G401 (cell line): ENCODE measurements around the gene IL21R. TPM values are rescaled to one million over a fixed set of nuclear protein-coding genes. Genes with fewer than 3 reads are reported as not detected.
"Not testable (repeated sequence)": the region's sequence is repeated elsewhere in the genome, so short reads cannot be mapped to it uniquely, and the experiment has no call there.

ENCODE experiments used
- DNase-seq: peaks from one replicate; pipeline ENCODE4 v3.0.0-alpha.2; 2015; ENCODE audit warnings: low spot score
- in situ Hi-C: cut with HindIII; loops from 2 replicates; pipeline ENCODE4 v1.10.0; 2016; ENCODE audit warnings: low sequenced_read_pairs, mixed read lengths
- total RNA-seq: library from RNA; depleted of rRNA; stranded (reverse); fragments of >200 nt; shearing (Covaris generic); gene quantifications from 2 replicates; pipeline ENCODE4 v1.2.3, GENCODE V29; 2014

IL21R gene
- total RNA-seq, 1 experiment from 2014 or later, result not detected

GRCh38 chr16:27417047-27417671 lies 15.2 kb downstream of the IL21R start:
- DNase-seq, result no peak
- in situ Hi-C loops, result no loop called here

DNA sequence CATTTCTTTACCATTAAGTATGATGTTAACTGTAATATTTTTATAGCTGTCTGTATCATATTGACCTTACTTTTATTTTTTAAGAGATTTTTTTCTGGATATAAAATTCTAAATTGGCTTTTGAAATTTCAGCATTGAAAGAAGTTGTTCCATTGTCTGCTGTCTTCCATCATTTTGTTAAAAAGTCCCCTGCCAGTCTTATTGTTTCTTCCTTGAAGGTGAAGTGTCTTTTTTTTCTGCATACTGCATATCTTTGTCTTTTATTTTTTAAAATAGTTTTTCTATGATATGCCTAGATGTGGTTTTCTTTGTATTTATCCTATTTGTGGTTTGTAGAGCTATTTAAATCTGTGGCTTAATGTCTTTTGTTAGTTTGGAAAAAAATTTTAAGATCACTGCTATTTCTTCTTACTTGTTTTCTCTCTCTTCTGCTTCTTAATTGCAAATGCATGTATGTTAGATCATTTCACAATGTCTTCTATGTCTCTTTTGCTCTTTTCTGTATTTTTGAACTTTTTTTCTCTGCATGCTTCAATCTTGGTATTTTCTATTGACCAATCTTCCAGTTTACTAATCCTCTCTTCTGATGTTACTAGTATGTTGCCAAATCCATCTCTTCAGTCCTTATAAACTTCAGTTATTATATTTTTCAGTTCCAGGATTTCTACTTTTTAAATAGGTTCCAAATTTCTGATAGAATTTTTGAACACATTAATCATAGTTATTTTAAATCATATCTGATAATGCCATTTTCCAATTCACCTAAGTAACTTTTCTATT lies 20.2 kb downstream of the IL21R start:
- in situ Hi-C loops, result no loop called here
- DNase-seq, result no peak

DNA sequence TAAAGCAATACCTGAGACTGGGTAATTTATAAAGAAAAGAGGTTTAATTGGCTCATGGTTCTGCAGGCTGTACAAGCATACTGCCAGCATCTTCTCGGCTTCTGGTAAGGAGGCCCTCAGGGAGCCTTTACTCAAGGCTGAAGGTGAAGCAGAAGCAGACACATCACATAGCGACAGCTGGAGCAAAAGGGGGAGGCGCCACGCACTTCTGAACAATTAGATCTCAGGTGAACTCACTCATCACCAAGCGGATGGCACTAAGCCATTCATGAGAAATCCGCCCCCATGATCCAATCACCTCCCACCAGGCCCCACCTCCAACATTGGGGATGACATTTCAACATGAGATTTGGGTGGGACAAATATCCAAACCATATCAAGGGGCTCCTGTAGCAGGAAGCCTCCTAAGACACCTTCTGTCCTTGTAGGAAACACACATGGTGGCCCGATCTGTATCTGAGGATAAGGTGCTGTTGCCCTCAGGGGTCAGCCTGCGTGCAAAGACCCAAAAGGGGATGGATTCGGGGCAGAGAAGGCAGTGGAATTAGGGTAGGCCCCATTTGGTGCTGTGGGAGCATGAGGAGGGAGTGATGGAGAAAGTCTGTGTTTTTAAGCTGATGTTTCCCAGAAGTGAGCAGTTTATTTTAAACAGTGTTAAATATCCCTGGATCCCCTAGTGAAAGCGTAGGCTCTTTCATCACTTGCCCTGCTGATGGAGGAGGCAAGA lies 23.0 kb downstream of the IL21R start:
- no peak for DNase-seq
- in situ Hi-C loops, result no loop called here

- in situ Hi-C loops, result no loop called here
- DNase-seq, result no peak
Measured at GRCh38 chr16:27425961-27426360, 24.0 kb downstream of the IL21R start.

DNA sequence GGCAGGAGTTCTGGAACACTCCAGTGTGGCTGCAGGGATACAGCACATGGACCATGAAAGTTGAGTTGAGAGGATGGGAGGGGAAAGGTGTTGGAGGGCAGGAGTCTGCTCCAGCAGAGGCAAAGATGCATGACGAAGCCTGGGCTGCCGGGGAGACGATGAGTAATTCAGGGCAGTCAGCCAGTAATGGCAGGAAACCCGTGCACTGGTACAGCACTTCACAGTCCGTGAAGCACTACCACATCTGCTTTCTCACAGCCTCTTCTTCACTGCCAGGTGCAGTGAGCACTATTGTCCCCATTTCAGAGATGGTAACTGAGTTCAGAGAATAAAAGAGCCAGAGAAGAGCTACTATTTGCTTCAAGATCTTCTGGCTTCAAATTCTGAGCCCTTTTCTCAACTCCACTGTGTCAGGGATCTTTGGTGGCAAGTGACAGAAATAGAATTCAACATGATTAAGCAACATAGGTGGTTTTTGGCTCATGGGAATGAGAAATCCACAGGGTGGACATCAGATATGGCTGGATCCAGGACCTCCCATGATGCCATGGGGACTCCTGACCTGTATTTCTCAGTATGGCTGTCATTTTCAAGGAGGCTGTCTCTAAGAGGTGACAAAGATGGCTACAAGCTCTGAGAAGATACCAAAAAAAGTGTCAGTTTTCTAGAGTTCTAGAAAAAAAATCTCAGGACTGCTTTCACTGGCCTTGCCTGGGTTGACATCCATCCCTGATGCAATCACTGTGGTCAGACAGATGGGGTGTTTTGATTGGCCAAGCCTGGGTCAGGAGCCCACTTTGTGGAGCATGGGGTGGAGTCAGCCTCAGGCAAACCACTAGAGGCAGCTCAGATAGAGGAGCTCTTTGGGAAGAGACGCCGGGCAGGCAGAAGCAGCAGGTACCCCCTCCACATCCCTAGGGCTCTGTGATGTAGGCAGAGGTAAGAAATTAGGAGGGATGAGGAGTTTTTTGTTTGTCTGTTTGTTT lies 24.7 kb downstream of the IL21R start:
- DNase-seq, result no peak
- in situ Hi-C loops, result no loop called here

GRCh38 chr16:27427538-27427937 lies 25.6 kb downstream of the IL21R start:
- in situ Hi-C loops, result no loop called here
- DNase-seq, result no peak

DNA sequence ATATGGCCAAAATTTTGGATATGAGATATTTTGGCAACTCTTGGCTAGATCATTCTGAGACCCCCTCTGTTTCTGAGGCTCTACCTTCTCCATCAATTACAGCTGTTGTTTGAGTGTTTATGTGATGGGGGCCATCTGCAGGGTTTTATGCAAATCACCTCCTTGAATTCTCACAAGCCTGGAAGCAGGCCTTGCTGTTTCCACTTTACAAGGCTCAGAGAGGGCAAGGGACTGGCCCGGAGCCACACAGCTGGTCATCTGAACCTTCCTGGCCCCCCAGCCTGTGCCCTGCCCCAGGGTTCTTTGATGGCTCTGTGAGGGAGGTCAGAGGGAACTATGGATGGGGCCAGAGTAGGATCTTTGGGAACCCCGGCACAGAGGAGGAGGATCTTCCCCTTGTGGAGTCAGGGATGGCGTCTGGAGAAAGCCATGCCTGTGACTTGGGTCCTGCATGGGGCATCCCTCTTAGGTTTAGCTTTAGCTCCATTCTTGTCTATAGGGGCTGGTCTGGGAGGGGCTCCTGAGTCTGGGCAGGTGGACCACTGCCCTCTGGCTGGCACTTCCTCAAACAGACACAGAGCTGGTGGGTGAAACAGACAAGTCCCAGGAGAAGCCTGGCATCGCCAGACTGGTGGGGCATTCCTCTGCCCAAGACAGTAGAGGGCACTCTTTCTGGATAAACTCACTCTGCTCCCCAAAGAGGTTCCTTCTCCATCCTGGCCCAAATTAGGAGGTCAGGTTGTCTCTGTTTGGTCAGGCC lies 26.2 kb downstream of the IL21R start:
- DNase-seq, result no peak
- in situ Hi-C loops, result no loop called here

GRCh38 chr16:27429330-27429871 lies 27.4 kb downstream of the IL21R start:
- DNase-seq, result no peak
- in situ Hi-C loops, result no loop called here

GRCh38 chr16:27429981-27430441 lies 28.0 kb downstream of the IL21R start:
- DNase-seq, result no peak
- in situ Hi-C loops, result no loop called here

GRCh38 chr16:27430512-27430911 lies 28.5 kb downstream of the IL21R start:
- DNase-seq, result no peak

DNA sequence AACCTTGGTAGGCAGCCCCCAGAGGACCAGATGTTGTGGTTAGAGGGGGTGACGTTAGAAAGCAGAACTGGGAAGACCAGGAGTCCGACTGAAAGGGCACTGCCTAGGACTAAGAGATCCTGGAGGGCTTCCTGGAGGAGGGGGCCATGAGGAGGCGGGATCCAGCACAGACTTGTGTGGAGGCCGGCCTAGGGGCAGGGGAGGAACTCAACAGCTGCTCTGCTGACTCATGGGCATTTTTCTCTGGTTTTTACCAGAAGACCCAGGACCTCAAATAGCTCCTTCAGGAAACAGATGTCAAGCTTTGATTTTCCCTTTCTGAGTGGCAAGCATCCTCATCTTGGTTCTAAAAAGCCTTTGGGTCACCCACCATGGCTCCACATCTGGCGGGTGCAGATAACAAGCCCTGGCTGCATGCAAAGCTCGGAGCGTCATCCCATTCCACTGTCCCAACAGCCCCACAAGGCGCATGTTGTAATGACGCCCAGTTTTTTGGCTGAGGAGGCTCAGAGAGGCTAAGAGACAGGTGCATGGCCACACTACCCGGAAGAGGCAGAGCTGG lies 29.0 kb downstream of the IL21R start:
- DNase-seq, result no peak
- in situ Hi-C loops, result no loop called here

More at GRCh38 chr16:27430512-27430911, 28.5 kb downstream of the IL21R start:
- in situ Hi-C loops, result no loop called here

- no peak for DNase-seq
- in situ Hi-C loops, result no loop called here
Measured at GRCh38 chr16:27431773-27432532, 30.0 kb downstream of the IL21R start.

DNA sequence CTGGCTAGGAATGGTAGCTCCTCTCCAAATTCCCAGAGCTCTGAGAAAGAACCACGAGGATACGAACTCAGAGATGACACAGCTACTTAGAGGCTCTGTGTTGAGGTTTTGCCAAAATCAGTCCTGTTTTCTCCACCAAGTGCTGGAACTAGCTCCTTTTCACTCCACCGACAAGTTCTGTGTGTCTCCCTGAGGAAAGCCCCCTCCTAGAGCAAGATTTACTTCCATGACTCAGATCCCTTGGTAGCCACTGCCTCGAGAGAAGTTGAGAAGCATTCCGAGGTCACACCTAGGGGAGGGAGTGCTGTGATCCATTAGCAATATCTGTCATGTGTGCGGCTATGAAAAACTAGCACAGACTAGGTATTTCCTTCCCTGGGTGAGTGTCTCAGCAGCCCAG lies 30.6 kb downstream of the IL21R start:
- DNase-seq, result no peak
- in situ Hi-C loops, result no loop called here

DNA sequence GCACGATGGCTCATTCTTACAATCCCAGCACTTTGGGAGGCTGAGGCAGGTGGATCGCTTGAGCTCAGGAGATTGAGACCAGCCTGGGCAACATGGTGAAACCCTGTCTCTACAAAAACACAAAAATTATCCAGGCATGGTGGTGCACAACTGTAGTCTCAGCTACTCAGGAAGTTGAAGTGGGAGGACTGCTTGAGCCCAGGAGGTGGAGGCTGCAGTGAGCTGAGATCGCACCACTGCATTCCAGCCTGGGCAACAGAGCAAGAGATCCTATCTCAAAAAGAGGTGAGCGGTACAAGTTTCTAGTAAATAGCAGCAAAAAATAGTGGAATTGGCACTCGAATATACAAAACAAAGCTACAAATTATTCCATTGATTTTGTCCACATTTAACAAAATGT lies 31.2 kb downstream of the IL21R start:
- DNase-seq, in situ Hi-C loops: not testable (repeated sequence)

- in situ Hi-C loops, result no loop called here
Measured at GRCh38 chr16:27433636-27434035, 31.7 kb downstream of the IL21R start.

GRCh38 chr16:27434141-27435051 lies 32.4 kb downstream of the IL21R start:
- in situ Hi-C loops, result no loop called here
- DNase-seq, result no peak

More at GRCh38 chr16:27433636-27434035, 31.7 kb downstream of the IL21R start:
- no peak for DNase-seq
